ENCODE results near the gene SMURF1. TPM values are rescaled to one million over a fixed set of nuclear protein-coding genes. Genes with fewer than 3 reads are reported as not detected.

The SMURF1 gene
- total and polyA plus RNA-seq, 2 of the 4 experiments (the other 2 are of a cell fraction) = 13.4 to 20.3 TPM

GRCh38 chr7:99027841-99028240 lies 116.1 kb downstream of the SMURF1 start:
- Histone ChIP-seq H4K5ac (ENCODE audit: low read depth, low read length) (no peak overlapping the region), H4K8ac (ENCODE audit: low read depth in 2 of 2, low read length in 2 of 2) (no peak overlapping the region), H3K27ac (ENCODE audit: insufficient read depth, low read length) (no peak overlapping the region), H3K9me3 (ENCODE audit: control insufficient read depth, insufficient read depth, low read length) (no peaks in the 10 kb centered on the region), H3K23ac (ENCODE audit: low read depth, low read length) (no peak overlapping the region), H3K9me1 (ENCODE audit: insufficient read depth, low read length) (peaks cover 4% of the 10 kb centered on the region), H2BK120ac (ENCODE audit: low read depth, low read length) (no peak overlapping the region), H2AK9ac (replicated peaks; ENCODE audit: low read depth, low read length, poor library complexity) (no peak overlapping the region), H3K4me3 (ENCODE audit: insufficient read depth, low read depth, low read length) (no peak overlapping the region), H3K27me3 (ENCODE audit: control insufficient read depth, insufficient read depth, low read length) (no peaks in the 10 kb centered on the region), H2BK20ac (ENCODE audit: low read depth, low read length) (no peak overlapping the region), H3K36me3 (ENCODE audit: control insufficient read depth, insufficient read depth, low read length) (peaks cover 44% of the 10 kb centered on the region), H3K4me2 (ENCODE audit: low read depth, low read length) (no peak overlapping the region), H4K20me1 (ENCODE audit: insufficient read depth, low read length) (peaks cover 4% of the 10 kb centered on the region; the same call in 1 of the 2 replicates), H3K79me1 (ENCODE audit: low read depth in 1 of 2, low read length in 2 of 2) (peaks cover 0 to 34% of the 10 kb centered on the region in 2 experiments; a peak in 3 of 4 replicates), H3K14ac (replicated peaks; ENCODE audit: low read depth, low read length) (no peak overlapping the region), H3K18ac (ENCODE audit: low read depth, low read length) (no peak overlapping the region), H2AK5ac (ENCODE audit: low read depth, low read length) (no peak overlapping the region), H2BK5ac (ENCODE audit: low read depth, low read length, poor library complexity, severe bottlenecking) (no peak overlapping the region), H3K56ac (ENCODE audit: extremely low read depth, insufficient read depth, low read length) (no peak overlapping the region), H3K9ac (ENCODE audit: low read depth, low read length) (no peak overlapping the region), H2BK15ac (ENCODE audit: low read depth, low read length) (no peak overlapping the region), H3K4ac (ENCODE audit: low read depth, low read length) (no peak overlapping the region), H2AFZ (replicated peaks; ENCODE audit: low read length, poor library complexity) (no peak overlapping the region), H3K4me1 (ENCODE audit: control insufficient read depth, insufficient read depth, low read length) (no peaks in the 10 kb centered on the region), H4K91ac (ENCODE audit: insufficient read depth, low read depth, low read length) (no peak overlapping the region)
- TF ChIP-seq MAZ (IDR thresholded peaks at IDR 0.05; ENCODE audit: borderline replicate concordance, low read depth, low read length) (no peak), CTCF (conservative IDR thresholded peaks at IDR 0.05; ENCODE audit: low read depth, low read length) (no peak), RFX5 (IDR thresholded peaks at IDR 0.05; ENCODE audit: low read depth, low read length) (no peak)
- ChIA-PET POLR2A (ENCODE audit: unreplicated experiment) (no interaction called here), CTCF (no interaction called here)
- dilution Hi-C loops (cut with HindIII; ENCODE audit: low sequenced_read_pairs, unreplicated experiment) = no loop called here
- WGBS, 2 experiments (ENCODE audit: extremely low coverage in 2 of 2, insufficient read length in 1 of 2) = 87% methylated on average over 13 of the region's 20 CpGs; no CpG with 5 or more reads in 1 of the 2 experiments
- DNase-seq (no peak), ATAC-seq (ENCODE audit: low read depth) (no peak)
- BruUV-seq (replicated peaks) = no TSS peak
- intact Hi-C loops (cut with micrococcal nuclease) = no loop called here
- in situ Hi-C loops (cut with MboI; ENCODE audit: low sequenced_read_pairs) = no loop called here
